C1 segment of cervical spinal cord (tissue), 14 donors: ENCODE data around the gene PRKCH.

Experiments
- DNase-seq, 14 donors: peaks; one replicate each; lab custom pipeline; 2025; lab: John Stamatoyannopoulos, UW

PRKCH gene

DNA sequence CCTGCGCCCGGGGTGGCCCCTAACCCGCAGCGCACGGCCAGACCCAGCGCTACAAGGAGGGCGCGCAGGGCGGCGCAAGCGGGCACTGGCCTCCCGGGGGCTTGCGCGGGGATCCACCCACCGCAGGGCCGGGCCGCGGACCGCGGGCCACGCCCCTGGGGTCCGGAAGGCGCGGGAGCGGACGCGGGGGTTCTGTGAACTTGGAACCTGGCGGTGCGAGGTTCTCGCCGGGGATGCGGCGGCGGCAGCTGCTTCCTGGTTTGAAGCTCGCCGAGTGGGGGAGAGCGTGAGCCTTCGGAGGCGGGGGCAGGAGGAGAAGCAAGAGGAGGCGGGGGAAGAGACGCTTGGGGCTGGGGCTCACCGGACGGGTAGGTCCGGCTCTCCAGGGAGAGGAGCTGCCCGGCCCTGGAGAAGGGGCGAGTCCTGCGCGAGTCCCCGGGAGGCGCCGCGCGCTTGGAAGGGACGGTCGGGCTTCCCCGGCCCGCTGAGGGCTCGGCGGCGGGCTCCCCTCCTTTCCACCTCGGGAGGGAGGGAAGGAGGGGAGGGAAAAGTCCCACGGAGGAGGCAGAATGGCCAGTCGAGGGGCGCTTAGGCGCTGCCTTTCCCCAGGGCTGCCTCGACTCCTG is at the start of gene PRKCH:
Gene PRKCH, plus strand, starts transcription at position 195 of the 626 bp plus-strand sequence. CDS start 523 bp downstream, outside the sequence.
- DNase-seq: peak in 3 of 14 donors; percentile 17 to 35 (median 34)

DNA sequence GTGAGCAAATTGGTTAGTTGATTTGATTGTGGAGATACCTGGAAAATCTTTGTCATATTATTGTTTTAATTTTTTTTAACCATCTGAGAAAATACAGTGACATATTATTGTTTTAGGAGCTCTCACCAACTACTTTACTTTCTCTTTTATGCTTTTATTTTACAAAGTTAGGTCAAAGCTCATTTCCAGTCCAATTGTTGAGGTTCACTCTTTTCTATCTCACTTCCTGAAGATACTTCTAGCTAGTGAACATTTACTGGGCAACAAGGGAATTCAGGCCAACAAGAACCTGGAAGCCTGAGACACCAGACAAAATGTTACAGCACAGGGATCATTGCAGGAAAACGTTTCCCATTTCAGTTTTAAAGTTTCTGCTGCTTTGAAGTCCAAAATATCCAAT is 44.1 kb upstream of the PRKCH start:
- no peak for DNase-seq

DNA sequence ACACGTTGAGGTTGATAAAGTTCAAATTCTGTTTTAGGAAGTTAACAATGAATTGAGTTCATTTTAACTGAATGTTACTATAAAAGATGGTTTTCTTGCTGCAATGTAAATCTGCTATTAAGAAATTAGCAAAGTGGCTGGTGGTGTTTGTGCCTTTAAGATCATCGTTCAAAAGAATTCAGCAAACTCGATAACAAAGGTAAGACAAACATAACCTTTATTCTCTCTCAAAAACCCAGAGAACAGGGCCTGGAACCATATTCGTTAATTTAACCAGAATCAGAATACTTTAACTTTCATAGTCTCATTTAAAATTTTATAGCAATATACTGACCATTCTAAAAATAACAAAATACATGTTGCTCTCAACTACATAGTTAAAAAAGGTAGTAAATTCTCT is 43.6 kb upstream of the PRKCH start:
- no peak for DNase-seq

DNA sequence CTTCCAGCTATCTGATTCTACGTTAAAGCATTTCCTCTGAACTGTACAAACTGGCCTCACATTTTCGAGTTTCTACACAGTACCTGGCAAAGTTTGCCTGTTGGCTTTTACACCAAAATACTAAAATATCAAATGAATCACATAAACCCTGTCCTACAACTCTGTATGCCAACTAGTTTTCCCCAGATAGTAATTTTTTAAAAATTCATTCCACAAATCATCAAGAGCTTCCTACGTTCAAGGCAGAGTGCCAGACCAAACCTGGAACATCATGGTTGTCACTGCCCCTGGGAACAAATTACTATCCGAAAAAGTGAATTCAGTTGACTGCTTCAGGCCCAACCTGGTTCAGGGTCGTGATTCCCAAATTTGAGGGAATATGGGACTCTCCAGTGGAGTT is 42.3 kb upstream of the PRKCH start:
- no peak for DNase-seq

DNA sequence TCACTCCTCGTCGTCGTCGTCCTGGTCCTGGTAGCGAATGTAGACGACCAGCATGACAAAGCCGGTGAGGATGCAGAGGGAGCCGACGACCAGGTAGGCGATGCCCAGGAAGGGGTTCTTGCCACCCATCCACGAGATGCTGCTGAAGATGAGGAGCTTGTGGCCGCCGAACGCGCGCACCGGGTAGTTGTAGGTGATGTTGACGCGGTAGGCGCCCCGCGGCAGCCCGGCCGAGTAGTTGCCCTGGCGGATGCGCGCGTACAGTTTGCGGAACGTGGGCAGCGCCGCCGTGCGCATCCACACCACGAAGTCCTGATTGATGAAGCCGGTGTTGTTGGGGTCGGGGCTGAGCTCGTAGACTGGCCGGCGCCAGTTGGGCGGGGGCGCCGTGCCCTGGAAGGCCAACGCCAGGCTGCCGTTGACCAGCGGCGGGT is 41.3 kb upstream of the PRKCH start:
- no peak for DNase-seq

DNA sequence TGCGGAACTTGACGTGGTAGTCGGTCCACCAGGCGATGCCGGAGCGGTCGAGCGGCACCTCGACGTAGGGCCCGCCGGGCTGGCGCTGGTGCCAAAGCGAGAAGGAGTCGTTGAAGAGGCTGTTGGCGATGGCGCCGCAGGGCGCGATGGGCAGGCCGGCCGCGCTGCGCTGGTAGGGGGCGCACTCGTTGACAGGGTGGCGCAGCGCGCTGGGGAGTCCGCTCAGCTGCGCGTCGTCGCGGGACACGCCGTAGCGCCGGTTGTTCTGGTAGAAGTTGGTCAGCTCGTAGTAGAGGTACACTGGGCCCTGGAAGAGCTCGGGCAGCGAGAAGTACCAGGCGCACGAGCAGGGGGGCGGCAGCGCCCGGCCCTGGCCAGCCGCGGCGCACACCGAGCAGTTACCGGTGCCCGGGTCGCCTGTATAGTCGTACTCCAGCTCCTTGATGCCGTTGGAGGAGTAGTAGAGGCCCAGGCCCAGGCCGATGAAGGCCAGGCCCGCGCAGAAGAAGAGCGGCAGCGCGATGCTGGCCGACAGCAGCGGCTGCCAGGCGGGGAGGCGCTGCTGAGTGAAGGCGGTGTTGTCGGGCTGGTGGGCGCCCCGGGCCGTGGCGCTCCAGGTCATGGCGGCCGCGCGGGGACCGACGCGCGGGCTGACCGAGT is 40.7 kb upstream of the PRKCH start:
- peak in 5 of 14 donors; percentile 1 to 49 (median 38) for DNase-seq

DNA sequence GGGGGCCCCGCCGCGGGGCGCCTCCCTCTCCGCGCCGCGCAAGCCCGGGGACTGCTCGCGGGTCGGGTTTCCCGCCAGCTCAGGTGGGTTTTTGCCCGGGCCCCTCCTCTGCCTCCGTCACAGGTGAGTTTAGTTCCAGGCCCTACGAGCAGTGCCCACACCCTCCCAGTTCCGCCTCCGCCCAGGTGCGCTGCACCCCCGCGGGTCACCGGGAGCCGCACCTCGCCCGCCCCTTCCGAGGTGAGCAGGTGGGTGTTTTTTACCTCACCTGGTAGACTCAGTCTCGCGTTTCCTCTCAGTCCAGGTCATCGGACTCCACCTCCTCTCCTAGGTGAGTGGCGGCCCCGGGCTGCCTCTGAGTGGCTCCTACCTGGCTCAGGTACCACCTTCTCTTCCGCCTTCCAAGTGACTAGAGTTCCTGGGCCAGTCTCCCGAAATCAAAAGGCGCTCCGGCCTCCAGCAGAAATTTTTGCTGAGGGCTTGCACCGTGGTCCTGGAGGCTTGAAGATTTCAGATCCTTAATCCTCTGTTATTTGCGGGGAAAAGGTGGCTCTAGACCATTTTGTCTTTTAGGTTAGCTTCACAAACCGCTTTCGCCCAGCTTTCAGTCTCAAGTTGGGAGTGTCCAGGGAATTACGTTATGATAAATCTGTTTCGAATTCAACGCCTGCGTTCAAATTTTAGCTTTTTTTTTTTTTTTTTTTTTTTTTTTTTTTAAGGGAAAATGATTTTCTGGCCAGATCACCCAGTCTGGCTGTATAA is 40.0 kb upstream of the PRKCH start, which contains the start of gene TMEM30B:
Gene TMEM30B, minus strand, starts transcription at position 153 of the 762 bp plus-strand sequence. CDS start 191 bp downstream, outside the sequence.
- no peak for DNase-seq

DNA sequence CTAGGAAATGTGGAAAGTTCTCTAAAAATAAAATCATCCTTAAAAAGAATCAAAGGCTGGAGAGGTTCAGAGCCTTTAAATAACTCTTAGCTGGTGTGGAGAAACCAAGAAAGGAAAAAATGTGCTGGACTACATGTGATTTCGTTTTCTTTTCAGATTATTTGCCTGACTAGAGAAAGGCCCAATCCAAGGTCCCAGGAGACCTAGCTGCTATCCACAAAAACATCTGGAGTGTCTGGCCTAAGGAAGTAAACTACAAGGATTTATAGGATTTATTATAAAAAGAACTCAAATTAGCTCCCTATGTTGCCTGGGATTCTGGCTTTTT is 39.5 kb upstream of the PRKCH start:
- DNase-seq: no peak

DNA sequence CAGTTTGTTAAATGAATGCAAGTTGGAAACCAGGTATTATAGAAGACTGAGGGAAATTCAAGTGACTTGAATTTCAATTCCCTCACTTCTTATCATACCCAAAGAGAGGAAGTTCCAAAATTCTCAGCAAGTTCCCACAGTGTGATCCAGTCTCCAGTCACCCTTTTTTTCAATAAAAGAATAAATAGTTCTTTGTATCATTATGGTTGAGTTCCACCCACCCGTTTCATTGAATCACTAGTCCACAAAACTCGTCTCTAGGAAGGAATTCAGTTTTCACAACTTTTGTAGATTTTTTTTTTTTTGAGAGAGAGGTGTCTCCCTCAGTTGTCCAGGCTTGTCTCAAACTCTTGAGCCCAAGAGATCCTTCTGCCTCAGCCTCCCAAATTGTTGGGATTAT is 38.6 kb upstream of the PRKCH start:
- no peak for DNase-seq

DNA sequence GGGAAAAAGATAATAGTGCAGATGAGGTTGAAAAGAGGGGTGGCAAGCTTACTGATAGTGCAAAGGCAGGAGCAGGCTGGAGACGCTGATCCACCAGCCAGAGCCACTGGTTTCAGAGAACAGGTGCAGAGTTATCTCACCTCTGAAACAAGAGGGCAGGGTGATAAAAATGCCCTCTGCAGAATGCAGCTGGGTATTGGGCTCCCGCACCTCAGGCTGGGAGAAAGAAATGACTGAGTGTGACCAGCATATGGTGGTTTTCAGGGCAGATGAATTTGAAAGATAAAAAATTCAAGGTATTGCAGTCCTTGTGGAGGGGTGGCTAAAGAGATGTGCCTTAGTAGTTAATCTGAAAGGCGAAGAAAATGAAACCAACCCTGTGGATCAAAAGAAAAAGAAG is 37.4 kb upstream of the PRKCH start:
- DNase-seq: no peak

DNA sequence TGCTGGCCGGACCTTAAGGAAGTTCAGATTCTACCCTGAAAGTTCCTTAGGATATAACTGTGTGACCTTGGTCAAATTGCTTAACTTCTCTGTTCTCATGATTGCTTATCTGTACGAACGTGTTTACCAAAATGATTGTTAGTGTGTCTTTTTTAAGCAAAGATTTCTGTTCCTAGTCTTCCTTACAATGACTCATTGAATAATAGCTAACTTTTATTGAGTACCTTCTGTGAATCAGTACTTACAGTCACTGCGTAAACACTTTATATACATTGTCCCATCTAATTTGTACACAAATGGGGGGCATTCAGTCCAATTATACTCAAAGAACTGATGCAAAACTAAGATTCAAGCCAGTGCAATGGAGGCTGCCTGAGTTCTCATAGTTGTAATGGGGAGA is 36.0 kb upstream of the PRKCH start:
- no peak for DNase-seq

DNA sequence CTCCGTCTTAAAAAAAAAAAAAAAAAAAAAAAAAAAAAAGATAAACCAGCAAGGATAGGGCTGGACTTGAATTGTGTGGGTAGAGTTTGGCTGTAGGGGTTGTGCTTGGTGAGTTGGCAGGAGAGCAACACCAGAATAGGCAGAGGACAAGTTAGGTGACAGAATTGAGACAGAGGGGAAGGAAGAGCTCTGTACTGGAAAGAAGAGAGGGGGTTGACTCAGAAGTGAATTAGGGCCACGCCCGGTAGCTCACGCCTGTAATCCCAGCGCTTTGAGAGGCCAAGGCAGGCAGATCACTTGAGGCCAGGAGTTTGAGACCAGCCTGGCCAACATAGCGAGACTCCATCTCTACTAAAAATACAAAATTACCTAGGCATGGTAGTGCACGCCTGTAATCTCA is 34.2 kb upstream of the PRKCH start:
- no peak for DNase-seq

DNA sequence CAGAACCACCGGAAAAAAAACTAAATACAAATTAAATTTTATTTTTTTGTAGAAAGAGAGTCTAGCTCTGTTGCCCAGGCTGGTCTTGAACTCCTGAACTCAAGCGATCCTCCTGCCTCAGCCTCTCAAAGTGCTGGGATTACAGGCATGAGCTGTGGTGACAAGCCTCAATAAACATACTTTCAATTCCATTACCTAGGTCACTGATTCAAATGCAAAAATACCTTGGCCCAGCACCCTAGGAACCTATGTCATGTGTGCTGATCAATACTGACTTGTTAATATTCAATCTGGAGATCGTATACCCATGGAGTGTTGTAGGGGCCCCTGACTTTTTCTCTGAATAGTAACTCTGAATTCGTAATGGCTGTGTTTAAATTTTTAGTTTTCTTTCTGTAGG is 33.2 kb upstream of the PRKCH start:
- DNase-seq: no peak

DNA sequence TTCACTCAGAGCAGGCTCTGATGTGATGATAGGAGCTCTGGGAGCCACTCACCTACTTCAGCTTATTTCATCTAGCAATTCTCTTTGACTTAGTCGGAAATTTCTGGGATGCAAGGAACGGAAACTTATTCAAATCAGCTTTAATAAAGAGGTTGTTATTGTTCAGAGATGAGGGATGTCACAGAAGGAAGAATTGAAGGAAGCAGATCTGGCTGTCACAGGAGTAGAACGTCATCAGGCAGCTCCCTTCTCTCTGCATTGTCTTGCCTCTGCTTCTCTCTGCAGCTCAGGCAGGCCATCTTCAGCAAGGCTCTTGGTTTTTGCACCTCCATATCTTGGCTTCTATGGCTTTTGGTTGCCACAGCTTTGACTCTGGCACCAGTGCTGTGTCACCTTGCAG is 32.7 kb upstream of the PRKCH start:
- no peak for DNase-seq

DNA sequence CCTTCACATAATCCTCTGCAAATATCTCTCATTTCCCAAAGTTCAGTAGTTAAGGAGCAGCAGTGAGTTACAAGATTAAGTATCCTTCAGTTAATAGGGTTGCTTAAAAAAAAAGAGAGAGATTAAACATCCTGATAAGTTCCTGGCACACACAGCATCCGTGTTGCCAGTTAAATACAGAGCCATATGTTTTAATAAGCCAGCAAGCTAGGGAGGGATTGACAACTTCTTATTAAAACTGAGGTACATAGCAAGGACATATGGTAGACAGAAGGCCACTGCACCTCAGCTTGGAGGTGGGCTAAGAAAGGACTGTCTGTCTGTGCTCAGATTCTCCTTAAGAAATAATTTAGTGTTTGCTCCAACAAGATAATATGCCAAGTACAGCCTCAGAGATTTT is 30.7 kb upstream of the PRKCH start:
- DNase-seq: no peak

DNA sequence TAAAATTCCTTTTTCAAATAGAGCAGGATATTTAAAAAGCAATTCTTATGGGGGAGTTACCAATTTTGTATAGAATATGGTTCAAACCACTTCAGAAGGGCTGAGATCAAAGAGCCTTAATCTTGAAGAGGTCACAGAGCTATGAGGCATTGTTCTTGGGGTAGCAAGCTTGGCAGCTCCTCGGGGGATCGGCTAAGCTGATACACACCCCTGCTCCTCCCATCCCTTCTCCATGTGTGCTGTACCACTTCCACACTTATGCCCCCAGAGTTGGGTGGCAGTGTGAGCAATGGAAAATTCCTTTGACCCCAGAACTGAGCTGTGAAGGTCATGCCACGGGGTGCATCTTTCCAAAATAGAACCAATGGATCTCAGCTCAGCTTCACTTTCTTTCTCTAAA is 25.2 kb upstream of the PRKCH start:
- no peak for DNase-seq

DNA sequence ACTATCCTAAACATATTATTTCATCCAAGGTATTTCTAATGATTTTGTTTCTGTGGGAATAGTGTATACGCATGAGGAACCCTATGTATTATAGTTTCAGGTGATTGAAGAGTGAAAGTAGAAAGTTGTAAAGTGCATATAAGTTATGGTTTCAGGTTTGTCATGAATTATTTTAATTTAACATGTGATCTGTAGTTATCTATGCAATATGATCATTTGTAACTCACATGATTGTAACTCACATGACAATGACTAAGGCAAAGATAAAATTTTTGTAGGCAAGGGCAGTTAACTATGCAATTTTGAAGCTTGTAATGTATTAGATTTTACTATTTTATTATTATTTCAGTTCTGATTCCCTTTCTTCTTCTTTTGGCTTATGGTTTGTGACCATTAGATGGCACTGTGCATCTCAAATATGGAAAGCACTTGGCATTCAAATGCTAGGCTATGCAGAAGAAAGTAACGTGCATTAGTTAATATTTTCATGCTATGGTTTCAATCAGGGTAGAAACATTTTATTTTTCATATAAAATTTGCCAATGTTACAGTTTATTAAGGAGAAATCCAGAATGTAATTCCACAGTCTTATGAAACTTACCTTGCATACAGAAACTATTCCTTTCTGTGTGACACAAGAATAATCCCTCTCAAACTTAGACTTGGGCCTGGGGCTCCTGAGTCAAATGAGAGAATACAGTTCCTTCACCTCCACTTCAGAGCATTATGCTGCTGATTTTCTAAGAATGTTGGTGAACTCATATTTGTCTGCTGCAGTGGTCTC is 24.5 kb upstream of the PRKCH start:
- no peak for DNase-seq

DNA sequence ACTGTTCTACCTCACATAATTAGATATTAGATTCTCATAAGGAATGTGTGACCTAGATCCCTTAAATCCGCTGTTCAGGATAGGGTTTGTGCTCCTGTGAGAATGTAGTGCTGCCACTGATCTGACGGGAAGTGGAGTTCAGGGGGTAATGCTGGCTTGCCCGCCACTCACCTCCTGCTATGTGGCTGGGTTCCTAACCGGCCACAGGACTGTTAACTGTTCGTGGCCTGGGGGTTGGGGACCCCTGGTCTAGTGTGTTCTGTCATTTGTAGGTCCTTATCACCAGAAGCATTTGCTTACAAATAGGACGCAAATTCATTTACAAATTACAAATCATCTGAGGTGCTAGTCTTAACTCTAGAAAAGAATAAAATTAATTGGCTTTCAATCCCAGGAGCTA is 23.8 kb upstream of the PRKCH start:
- no peak for DNase-seq

DNA sequence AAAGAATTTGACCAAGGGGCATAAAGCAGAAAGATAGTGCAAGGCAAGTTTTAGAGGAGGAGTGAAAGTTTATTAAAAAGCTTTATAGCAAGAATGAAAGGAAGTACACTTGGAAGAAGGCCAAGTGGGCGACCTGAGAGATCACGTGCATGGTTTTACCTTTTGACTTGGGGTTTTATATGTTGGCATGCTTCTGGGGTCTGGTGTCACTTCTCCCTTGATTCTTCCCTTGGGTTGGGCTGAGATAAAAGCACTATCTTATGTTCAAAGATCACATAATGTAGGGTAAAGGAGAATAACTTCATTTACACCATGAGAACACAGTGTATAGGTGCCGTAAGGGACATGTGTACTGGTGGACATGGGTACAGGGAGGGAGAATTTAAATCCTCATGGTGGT is 22.6 kb upstream of the PRKCH start:
- DNase-seq: no peak

DNA sequence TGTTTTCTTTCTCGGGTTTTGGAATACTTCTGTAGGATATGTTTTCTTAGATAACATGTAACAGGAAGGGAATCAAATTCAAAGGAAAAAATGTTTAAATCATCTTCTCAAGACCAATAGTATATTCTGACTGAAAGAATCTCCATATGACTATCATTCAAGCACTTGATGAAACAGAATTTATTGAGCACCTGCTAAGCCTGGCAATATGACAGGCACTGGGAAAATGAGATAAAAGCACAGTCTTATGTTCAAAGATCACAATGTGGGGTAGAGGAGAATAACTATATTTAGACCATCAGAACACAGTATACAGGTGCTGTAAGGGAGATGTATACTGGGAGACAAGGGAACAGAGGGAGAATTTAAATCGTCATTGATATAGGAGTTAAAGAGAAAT is 21.2 kb upstream of the PRKCH start:
- no peak for DNase-seq

DNA sequence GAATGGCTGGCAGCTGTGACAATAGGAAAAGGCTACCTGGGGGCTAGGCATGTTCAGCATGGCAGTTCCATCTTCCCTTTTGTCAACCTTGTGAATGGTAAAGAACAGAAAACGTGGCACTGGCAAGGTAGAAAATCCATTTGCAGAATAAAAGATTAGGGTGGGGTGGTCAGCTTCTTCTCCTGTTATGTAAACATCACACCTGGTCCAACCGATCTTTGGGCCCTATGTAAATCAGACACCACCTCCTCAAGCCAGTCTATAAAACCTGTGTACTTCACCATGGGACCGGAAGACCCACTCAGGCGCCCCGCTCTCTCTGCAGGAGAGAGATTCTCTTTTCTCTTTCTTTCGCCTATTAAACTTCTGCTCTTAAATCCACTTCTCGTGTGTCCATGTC is 20.6 kb upstream of the PRKCH start:
- DNase-seq: no peak

DNA sequence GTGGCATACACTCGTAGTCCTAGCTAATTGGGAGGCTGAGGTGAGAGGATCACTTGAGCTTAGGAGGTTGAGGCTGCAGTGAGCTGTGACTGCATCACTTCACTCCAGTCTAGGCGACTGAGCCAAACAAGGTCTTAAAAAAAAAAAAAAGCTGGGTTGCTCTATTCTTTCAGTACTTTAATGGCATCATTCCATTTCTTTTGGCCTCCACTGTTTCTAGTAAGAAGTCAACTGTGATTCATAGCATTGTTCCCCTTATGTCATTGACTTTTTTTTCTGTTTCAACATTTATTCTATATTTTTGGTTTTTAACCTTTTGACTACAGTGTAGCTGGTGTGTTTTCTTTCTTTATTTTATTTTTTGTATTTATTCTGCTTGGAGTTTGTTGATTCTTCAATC is 16.7 kb upstream of the PRKCH start:
- DNase-seq: no peak
